Measurements from ENCODE around the gene CCDC33. TPM values are rescaled to one million over a fixed set of nuclear protein-coding genes. Genes with fewer than 3 reads are reported as not detected.

Gene CCDC33
- total RNA-seq, 3 donors from 2014 or later = 0.22 TPM; not detected in 2

GRCh38 chr15:74315626-74316025, 79.5 kb downstream of the CCDC33 start:
- Histone ChIP-seq H3K36me3 (ENCODE audit: low read depth) (no peaks in the 10 kb centered on the region), H3K9me3 (no peaks in the 10 kb centered on the region), H3K4me3 (no peak overlapping the region), H3K4me1 (ENCODE audit: low read depth) (no peaks in the 10 kb centered on the region)
- intact Hi-C loops (cut with DNase I, micrococcal nuclease) = loop anchor here in 1 of 2 donors (10.0 kb wide), 2 partner anchors 191 to 351 kb away; no protein-coding TSS in a partner anchor
- DNase-seq (no peak), ATAC-seq (peak; percentile 44)
- TF ChIP-seq CTCF (IDR thresholded peaks at IDR 0.05) = no peak

GRCh38 chr15:74316141-74316540, 80.0 kb downstream of the CCDC33 start:
- no peak for TF ChIP-seq CTCF (IDR thresholded peaks at IDR 0.05)
- intact Hi-C loops (cut with DNase I, micrococcal nuclease) = loop anchor here in 1 of 2 donors (10.0 kb wide), 2 partner anchors 191 to 351 kb away; no protein-coding TSS in a partner anchor
- no peaks in the 10 kb centered on the region for H3K4me1 ChIP-seq (ENCODE audit: low read depth)
- DNase-seq (no peak), ATAC-seq (no peak)
- no peak overlapping the region for H3K4me3 ChIP-seq
- no peaks in the 10 kb centered on the region for H3K9me3 ChIP-seq
- no peaks in the 10 kb centered on the region for H3K36me3 ChIP-seq (ENCODE audit: low read depth)

- intact Hi-C loops (cut with DNase I, micrococcal nuclease) = loop anchor here in 1 of 2 donors (10.0 kb wide), 2 partner anchors 193 to 353 kb away; no protein-coding TSS in a partner anchor
- no peaks in the 10 kb centered on the region for H3K36me3 ChIP-seq (ENCODE audit: low read depth)
- H3K9me3 ChIP-seq = no peaks in the 10 kb centered on the region
- H3K4me1 ChIP-seq (ENCODE audit: low read depth) = no peaks in the 10 kb centered on the region
- peak; percentile 48 to 70 (median 49) for DNase-seq
- peak; percentile 18 for ATAC-seq
- no peak overlapping the region for H3K4me3 ChIP-seq
- TF ChIP-seq CTCF (IDR thresholded peaks at IDR 0.05) = no peak
Measured at GRCh38 chr15:74317820-74318375, 81.8 kb downstream of the CCDC33 start.

GRCh38 chr15:74318376-74319137, 82.4 kb downstream of the CCDC33 start:
- Histone ChIP-seq H3K36me3 (ENCODE audit: low read depth) (no peaks in the 10 kb centered on the region), H3K9me3 (no peaks in the 10 kb centered on the region), H3K4me3 (no peak overlapping the region), H3K4me1 (ENCODE audit: low read depth) (no peaks in the 10 kb centered on the region)
- ATAC-seq (no peak), DNase-seq (no peak)
- intact Hi-C loops (cut with DNase I, micrococcal nuclease) = loop anchor here in 1 of 2 donors (10.0 kb wide), 2 partner anchors 194 to 354 kb away; no protein-coding TSS in a partner anchor
- TF ChIP-seq CTCF (IDR thresholded peaks at IDR 0.05) = no peak

GRCh38 chr15:74319138-74319460, 83.0 kb downstream of the CCDC33 start:
- no peak for DNase-seq
- intact Hi-C loops (cut with DNase I, micrococcal nuclease) = loop anchor here in 1 of 2 donors (10.0 kb wide), 2 partner anchors 194 to 354 kb away; no protein-coding TSS in a partner anchor
- Histone ChIP-seq H3K9me3 (no peaks in the 10 kb centered on the region), H3K4me1 (ENCODE audit: low read depth) (no peaks in the 10 kb centered on the region), H3K4me3 (no peak overlapping the region), H3K36me3 (ENCODE audit: low read depth) (no peaks in the 10 kb centered on the region)
- ATAC-seq = no peak
- no peak for TF ChIP-seq CTCF (IDR thresholded peaks at IDR 0.05)
